LoVo (cell line): ENCODE results near the gene RGL4.
"Not testable (repeated sequence)": the region's sequence is repeated elsewhere in the genome, so short reads cannot be mapped to it uniquely, and the experiment has no call there.

Source experiments
- DNase-seq: peaks from one replicate; pipeline ENCODE4 v3.0.0-alpha.2; 2016; ENCODE audit warnings: low spot score

Gene RGL4

GRCh38 chr22:23690713-23691112 is at the start of gene RGL4:
RGL4 (plus strand) TSS chr22:23691013; CDS start chr22:23692031, 1,018 bp downstream.
- DNase-seq: no peak

- DNase-seq: not testable (repeated sequence)
Measured at GRCh38 chr22:23646526-23646925, 44.3 kb upstream of the RGL4 start.

GRCh38 chr22:23649071-23649501 is 41.7 kb upstream of the RGL4 start:
- no peak for DNase-seq

- DNase-seq: no peak
Measured at GRCh38 chr22:23651676-23652075, 39.1 kb upstream of the RGL4 start.

GRCh38 chr22:23652286-23652685 is 38.5 kb upstream of the RGL4 start:
- DNase-seq: no peak

- no peak for DNase-seq
Measured at GRCh38 chr22:23652711-23653110, 38.1 kb upstream of the RGL4 start.

- DNase-seq: no peak
Measured at GRCh38 chr22:23655891-23656475, 34.8 kb upstream of the RGL4 start.

- DNase-seq: no peak
Measured at GRCh38 chr22:23657727-23658126, 33.1 kb upstream of the RGL4 start.

- DNase-seq: not testable (repeated sequence)
Measured at GRCh38 chr22:23660381-23660780, 30.4 kb upstream of the RGL4 start.

GRCh38 chr22:23670378-23671295 is 20.2 kb upstream of the RGL4 start:
- no peak for DNase-seq

GRCh38 chr22:23671387-23671786 is 19.4 kb upstream of the RGL4 start:
- not testable (repeated sequence) for DNase-seq

- DNase-seq: not testable (repeated sequence)
Measured at GRCh38 chr22:23672307-23673049, 18.3 kb upstream of the RGL4 start.

GRCh38 chr22:23673050-23673620 is 17.7 kb upstream of the RGL4 start:
- no peak for DNase-seq

- no peak for DNase-seq
Measured at GRCh38 chr22:23673826-23674690, 16.8 kb upstream of the RGL4 start.

GRCh38 chr22:23674886-23675501 is 15.8 kb upstream of the RGL4 start:
- not testable (repeated sequence) for DNase-seq

GRCh38 chr22:23675502-23676415 is 15.1 kb upstream of the RGL4 start:
- no peak for DNase-seq

- DNase-seq: not testable (repeated sequence)
Measured at GRCh38 chr22:23676841-23677700, 13.7 kb upstream of the RGL4 start.

GRCh38 chr22:23677701-23677995 is 13.2 kb upstream of the RGL4 start:
- no peak for DNase-seq

- DNase-seq: no peak
Measured at GRCh38 chr22:23678133-23678532, 12.7 kb upstream of the RGL4 start.
